GM23338 (cell line): ENCODE data around the gene NCBP3. TPM values are rescaled to one million over a fixed set of nuclear protein-coding genes. Genes with fewer than 3 reads are reported as not detected.

Source experiments
- ATAC-seq: fragments of 200-7000 bp; cut with Tn5 transposase; 3 replicates; pipeline ENCODE4 v1.9.1; 2020
- DNase-seq: peaks from one replicate; pipeline ENCODE4 v3.0.0-alpha.2; 2015; ENCODE audit warnings: low spot score
- H2AFZ ChIP-seq: fragments of 200-600 bp; sonication (generic); 2 replicates; pipeline ENCODE4 v1.8.0; 2016; ENCODE audit warnings: antibody characterized with exemption, mild to moderate bottlenecking, moderate library complexity
- H3F3A ChIP-seq: fragments of 200-600 bp; sonication (generic); replicated peaks from 2 replicates; pipeline ENCODE4 v1.8.0; 2017; ENCODE audit warnings: antibody characterized with exemption, mixed run types, low read depth
- H3K27ac ChIP-seq: fragments of 200-600 bp; sonication (generic); 2 replicates; pipeline ENCODE4 v1.6.1; 2016; ENCODE audit warnings: low read depth
- H3K27me3 ChIP-seq: fragments of 200-600 bp; sonication (generic); 2 replicates; pipeline ENCODE4 v1.8.0; 2016; ENCODE audit warnings: mild to moderate bottlenecking, mixed run types, moderate library complexity; ENCODE audit not compliant: insufficient read depth
- H3K36me3 ChIP-seq: fragments of 200-600 bp; sonication (generic); 2 replicates; pipeline ENCODE4 v1.8.0; 2016; ENCODE audit warnings: mild to moderate bottlenecking; ENCODE audit not compliant: insufficient read depth
- H3K4me1 ChIP-seq: fragments of 200-600 bp; sonication (generic); 2 replicates; pipeline ENCODE4 v1.8.0; 2016; ENCODE audit warnings: mild to moderate bottlenecking, moderate library complexity; ENCODE audit not compliant: insufficient read depth
- H3K4me2 ChIP-seq: fragments of 200-600 bp; sonication (generic); 2 replicates; pipeline ENCODE4 v1.7.1; 2017; ENCODE audit warnings: mixed run types
- H3K4me3 ChIP-seq: fragments of 200-600 bp; sonication (generic); 2 replicates; pipeline ENCODE4 v1.6.1; 2016; ENCODE audit warnings: mixed run types
- H3K79me2 ChIP-seq: fragments of 200-600 bp; sonication (generic); replicated peaks from 2 replicates; pipeline ENCODE4 v1.8.0; 2017; ENCODE audit warnings: mild to moderate bottlenecking; ENCODE audit not compliant: insufficient read depth
- H3K9me2 ChIP-seq: fragments of 200-600 bp; sonication (generic); 2 replicates; pipeline ENCODE4 v1.8.0; 2017; ENCODE audit not compliant: insufficient read depth
- H4K20me1 ChIP-seq: fragments of 200-600 bp; sonication (generic); replicated peaks from 2 replicates; pipeline ENCODE4 v1.8.0; 2017; ENCODE audit warnings: mild to moderate bottlenecking; ENCODE audit not compliant: insufficient read depth
- H3K27ac Mint-ChIP-seq: 2 replicates; pipeline ENCODE4 v1.8.0; 2020; ENCODE audit warnings: inconsistent platforms, mild to moderate bottlenecking, moderate library complexity, mixed read lengths
- H3K27me3 Mint-ChIP-seq: 3 replicates; pipeline ENCODE4 v1.8.0; 2022; ENCODE audit warnings: low read depth, mild to moderate bottlenecking, moderate library complexity, mixed read lengths, inconsistent platforms; ENCODE audit not compliant: insufficient read depth, poor library complexity
- H3K36me3 Mint-ChIP-seq: 3 replicates; pipeline ENCODE4 v1.8.0; 2021; ENCODE audit warnings: low read depth, mild to moderate bottlenecking, inconsistent platforms, moderate library complexity, mixed read lengths
- H3K4me1 Mint-ChIP-seq: 3 replicates; pipeline ENCODE4 v1.8.0; 2020; ENCODE audit warnings: mild to moderate bottlenecking, inconsistent platforms, mixed read lengths
- H3K4me3 Mint-ChIP-seq: 3 replicates; pipeline ENCODE4 v1.8.0; 2021; ENCODE audit warnings: moderate library complexity, mild to moderate bottlenecking, inconsistent platforms, mixed read lengths
- H3K9me3 Mint-ChIP-seq: 3 replicates; pipeline ENCODE4 v1.8.0; 2020; ENCODE audit warnings: moderate library complexity, mild to moderate bottlenecking, inconsistent platforms, mixed read lengths
- CREB1 ChIP-seq: fragments of 250-450 bp; sonication (Bioruptor Pico); IDR thresholded peaks from 2 replicates; pipeline ENCODE4 v1.5.0; 2020; ENCODE audit warnings: low read depth, mild to moderate bottlenecking, moderate library complexity
- ETS1 ChIP-seq: IDR thresholded peaks from 2 replicates; pipeline ENCODE4 v1.6.1; 2016; ENCODE audit warnings: antibody characterized with exemption
- POLR2AphosphoS5 ChIP-seq: IDR thresholded peaks from 2 replicates; pipeline ENCODE4 v1.6.1; 2016; ENCODE audit warnings: antibody characterized with exemption, low read depth
- ZNF462 ChIP-seq: fragments of 250-450 bp; sonication (Bioruptor Pico); IDR thresholded peaks from 2 replicates; pipeline ENCODE4 v1.5.0; 2020; ENCODE audit warnings: mild to moderate bottlenecking, moderate library complexity
- polyA plus RNA-seq: library from polyadenylated mRNA; unstranded; fragments of >200 nt; fragmentation: Nextera tagmentation; extraction: Ambion mirVana; gene quantifications from 2 replicates; pipeline ENCODE4 v1.2.1, GENCODE V29; 2016
- total RNA-seq: library from RNA; depleted of rRNA; stranded (reverse); fragments of >200 nt; shearing (Covaris generic); gene quantifications from 2 replicates; pipeline ENCODE4 v1.2.3, GENCODE V29; 2014

The NCBP3 gene
- total and polyA plus RNA-seq, 2 experiments from 2014 or later, result 35.5 to 42.8 TPM

- no peak for TF ChIP-seq ZNF462 (CRISPR knock-in tag)
These were observed 63.3 kb downstream of the NCBP3 start (continued) for GRCh38 chr17:3782751-3783150.

GRCh38 chr17:3780986-3781385, 65.1 kb downstream of the NCBP3 start:
- Histone ChIP-seq H3K27me3 (no peaks in the 10 kb centered on the region), H3F3A (no peaks in the 10 kb centered on the region), H3K36me3 (no peaks in the 10 kb centered on the region), H3K4me1 (no peaks in the 10 kb centered on the region), H2AFZ (no peak overlapping the region), H3K27ac (no peak overlapping the region), H3K9me2 (no peaks in the 10 kb centered on the region), H3K79me2 (no peaks in the 10 kb centered on the region), H3K4me2 (no peak overlapping the region), H4K20me1 (no peaks in the 10 kb centered on the region), H3K4me3 (no peak overlapping the region)
- Mint-ChIP-seq H3K27ac (no peak overlapping the region), H3K4me1 (no peaks in the 10 kb centered on the region), H3K27me3 (peaks cover 9% of the 10 kb centered on the region), H3K9me3 (peaks cover 3% of the 10 kb centered on the region; the same call in 1 of the 3 replicates), H3K36me3 (no peaks in the 10 kb centered on the region), H3K4me3 (no peak overlapping the region)
- TF ChIP-seq POLR2AphosphoS5, result no peak
- no peak for TF ChIP-seq CREB1 (CRISPR knock-in tag)
- TF ChIP-seq ZNF462 (CRISPR knock-in tag), result no peak
- no peak for TF ChIP-seq ETS1
- no peak for DNase-seq
- no peak for ATAC-seq
